Astrocyte of the spinal cord (primary cell): ENCODE measurements around the gene OR1D5.

Experiments used
- DNase-seq: peaks from one replicate; pipeline ENCODE4 v3.0.0; 2011; ENCODE audit warnings: low read depth, low spot score
- H3K4me3 ChIP-seq: 2 replicates; pipeline ENCODE4 v1.5.1; 2011; ENCODE audit warnings: low read depth, mild to moderate bottlenecking, low read length, moderate library complexity
- CTCF ChIP-seq: IDR thresholded peaks from 2 replicates; pipeline ENCODE4 v1.5.1; 2012; ENCODE audit warnings: low read depth, mild to moderate bottlenecking, low read length, inconsistent platforms
- in situ Hi-C: cut with HindIII; loops from 2 replicates; pipeline ENCODE4 v1.10.0; 2017; ENCODE audit warnings: low sequenced_read_pairs

Gene OR1D5

GRCh38 chr17:3043737-3044365 is 19.6 kb downstream of the OR1D5 start:
- TF ChIP-seq CTCF: no peak
- in situ Hi-C loops: no loop called here
- H3K4me3 ChIP-seq: no peak overlapping the region
- no peak for DNase-seq

- no peak overlapping the region for H3K4me3 ChIP-seq
- DNase-seq: no peak
- in situ Hi-C loops: no loop called here
- TF ChIP-seq CTCF: no peak
These were observed 22.5 kb downstream of the OR1D5 start for GRCh38 chr17:3040882-3041281.

GRCh38 chr17:3039736-3040135 is 23.7 kb downstream of the OR1D5 start:
- in situ Hi-C loops: no loop called here
- no peak for TF ChIP-seq CTCF
- no peak for DNase-seq
- no peak overlapping the region for H3K4me3 ChIP-seq

GRCh38 chr17:3038941-3039340 is 24.5 kb downstream of the OR1D5 start:
- DNase-seq: no peak
- no peak for TF ChIP-seq CTCF
- H3K4me3 ChIP-seq: no peak overlapping the region
- in situ Hi-C loops: no loop called here

- no peak for DNase-seq
- in situ Hi-C loops: no loop called here
- H3K4me3 ChIP-seq: no peak overlapping the region
- no peak for TF ChIP-seq CTCF
These were observed 26.1 kb downstream of the OR1D5 start for GRCh38 chr17:3037259-3037658.

- in situ Hi-C loops: no loop called here
- TF ChIP-seq CTCF: no peak
- H3K4me3 ChIP-seq: no peak overlapping the region
- no peak for DNase-seq
These were observed 26.6 kb downstream of the OR1D5 start for GRCh38 chr17:3036800-3037199.

- no peak overlapping the region for H3K4me3 ChIP-seq
- DNase-seq: no peak
- no peak for TF ChIP-seq CTCF
- in situ Hi-C loops: no loop called here
These were observed 27.5 kb downstream of the OR1D5 start for GRCh38 chr17:3035968-3036280.
